H7 (cell line): ENCODE results near the gene TKFC. TPM values are rescaled to one million over a fixed set of nuclear protein-coding genes. Genes with fewer than 3 reads are reported as not detected.

Experiments used
- DNase-seq: peaks from one replicate; pipeline ENCODE4 v3.0.0; 2012
- H3K27me3 ChIP-seq: 2 replicates; pipeline ENCODE4 v1.6.0; 2011; ENCODE audit warnings: mild to moderate bottlenecking, low read length; ENCODE audit not compliant: control insufficient read depth, insufficient read depth
- H3K36me3 ChIP-seq: replicated peaks from 2 replicates; pipeline ENCODE4 v1.5.1; 2011; ENCODE audit warnings: low read length; ENCODE audit not compliant: control insufficient read depth, insufficient read depth
- H3K4me3 ChIP-seq: 2 replicates; pipeline ENCODE4 v1.5.1; 2011; ENCODE audit warnings: low read depth, mild to moderate bottlenecking, control low read depth, low read length, moderate library complexity; ENCODE audit not compliant: insufficient read depth
- total RNA-seq: library from RNA; depleted of rRNA; stranded (reverse); fragments of >200 nt; shearing (Covaris generic); gene quantifications from 2 replicates; pipeline ENCODE4 v1.2.3, GENCODE V29; 2014

The TKFC gene
- total RNA-seq, 1 experiment from 2014 or later, result 84.5 TPM

GRCh38 chr11:61305417-61305816 lies 27.6 kb upstream of the TKFC start:
- no peaks in the 10 kb centered on the region for H3K27me3 ChIP-seq
- H3K36me3 ChIP-seq, result peaks cover 63% of the 10 kb centered on the region
- no peak overlapping the region for H3K4me3 ChIP-seq
- DNase-seq, result no peak

- no peak for DNase-seq
- Histone ChIP-seq H3K4me3 (no peak overlapping the region), H3K36me3 (peaks cover 61% of the 10 kb centered on the region), H3K27me3 (no peaks in the 10 kb centered on the region)
Observed at GRCh38 chr11:61306221-61306620, 26.8 kb upstream of the TKFC start.

- no peaks in the 10 kb centered on the region for H3K27me3 ChIP-seq
- no peak overlapping the region for H3K4me3 ChIP-seq
- no peak for DNase-seq
- peaks cover 67% of the 10 kb centered on the region for H3K36me3 ChIP-seq
Observed at GRCh38 chr11:61307354-61307753, 25.7 kb upstream of the TKFC start.

GRCh38 chr11:61309141-61309540 lies 23.9 kb upstream of the TKFC start:
- Histone ChIP-seq H3K4me3 (no peak overlapping the region), H3K27me3 (no peaks in the 10 kb centered on the region), H3K36me3 (peaks cover 69% of the 10 kb centered on the region)
- no peak for DNase-seq

- no peaks in the 10 kb centered on the region for H3K27me3 ChIP-seq
- no peak overlapping the region for H3K4me3 ChIP-seq
- H3K36me3 ChIP-seq, result peaks cover 73% of the 10 kb centered on the region
Observed at GRCh38 chr11:61309739-61310138, 23.3 kb upstream of the TKFC start.

GRCh38 chr11:61310749-61311148 lies 22.3 kb upstream of the TKFC start:
- no peaks in the 10 kb centered on the region for H3K27me3 ChIP-seq
- DNase-seq, result no peak
- H3K4me3 ChIP-seq, result no peak overlapping the region
- H3K36me3 ChIP-seq, result peaks cover 78% of the 10 kb centered on the region

More at GRCh38 chr11:61309739-61310138, 23.3 kb upstream of the TKFC start:
- no peak for DNase-seq

- Histone ChIP-seq H3K36me3 (peaks cover 59% of the 10 kb centered on the region), H3K4me3 (no peak overlapping the region), H3K27me3 (no peaks in the 10 kb centered on the region)
- DNase-seq, result no peak
Observed at GRCh38 chr11:61315260-61315659, 17.8 kb upstream of the TKFC start.

- no peaks in the 10 kb centered on the region for H3K27me3 ChIP-seq
- no peak for DNase-seq
- H3K4me3 ChIP-seq, result no peak overlapping the region
- H3K36me3 ChIP-seq, result peaks cover 51% of the 10 kb centered on the region
Observed at GRCh38 chr11:61325649-61326414, 7.2 kb upstream of the TKFC start.

GRCh38 chr11:61327669-61328071 lies 5.4 kb upstream of the TKFC start:
- Histone ChIP-seq H3K36me3 (peaks cover 38% of the 10 kb centered on the region), H3K4me3 (no peak overlapping the region), H3K27me3 (no peaks in the 10 kb centered on the region)
- DNase-seq, result no peak

- H3K27me3 ChIP-seq, result no peaks in the 10 kb centered on the region
- H3K36me3 ChIP-seq, result peaks cover 32% of the 10 kb centered on the region
- no peak overlapping the region for H3K4me3 ChIP-seq
- no peak for DNase-seq
Observed at GRCh38 chr11:61328351-61328750, 4.7 kb upstream of the TKFC start.

- Histone ChIP-seq H3K27me3 (no peaks in the 10 kb centered on the region), H3K36me3 (peaks cover 24% of the 10 kb centered on the region), H3K4me3 (no peak overlapping the region)
- no peak for DNase-seq
Observed at GRCh38 chr11:61329871-61330270, 3.2 kb upstream of the TKFC start.

- DNase-seq, result no peak
- Histone ChIP-seq H3K27me3 (no peaks in the 10 kb centered on the region), H3K4me3 (peak overlapping the region; percentile 97), H3K36me3 (peaks cover 17% of the 10 kb centered on the region)
Observed at GRCh38 chr11:61331651-61332050, 1.4 kb upstream of the TKFC start.

GRCh38 chr11:61332281-61332796 lies 689 bp upstream of the TKFC start:
- no peaks in the 10 kb centered on the region for H3K27me3 ChIP-seq
- peak; percentile 82 for DNase-seq
- H3K4me3 ChIP-seq, result peak overlapping the region; percentile 97
- H3K36me3 ChIP-seq, result peaks cover 15% of the 10 kb centered on the region

- no peak for DNase-seq
- H3K36me3 ChIP-seq, result peaks cover 12% of the 10 kb centered on the region
- H3K27me3 ChIP-seq, result no peaks in the 10 kb centered on the region
- H3K4me3 ChIP-seq, result peak overlapping the region; percentile 97
Observed at GRCh38 chr11:61333550-61334433, 764 bp downstream of the TKFC start.
